ENCODE results near the gene BMP5. TPM values are rescaled to one million over a fixed set of nuclear protein-coding genes. Genes with fewer than 3 reads are reported as not detected.

BMP5 gene
- polyA plus RNA-seq, 1 donor from 2014 or later = 0.14 TPM

- no peak overlapping the region for H3K27ac ChIP-seq (ENCODE audit: low read length)
- no peak overlapping the region for H3K4me2 ChIP-seq (ENCODE audit: low read length)
- H3K9me3 ChIP-seq (ENCODE audit: low read length) = no peaks in the 10 kb centered on the region
- no peaks in the 10 kb centered on the region for H3K9me2 ChIP-seq (ENCODE audit: insufficient read depth, low read length)
- no peaks in the 10 kb centered on the region for H3K27me3 ChIP-seq (ENCODE audit: insufficient read depth, low read depth, low read length)
- H4K20me1 ChIP-seq (ENCODE audit: insufficient read depth) = no peaks in the 10 kb centered on the region
- H3K79me2 ChIP-seq (replicated peaks; ENCODE audit: insufficient read depth, low read length) = no peaks in the 10 kb centered on the region
- no peaks in the 10 kb centered on the region for H3K36me3 ChIP-seq (ENCODE audit: insufficient read depth, low read length)
- no peak overlapping the region for H2AFZ ChIP-seq (ENCODE audit: low read depth, low read length)
- H3K9ac ChIP-seq (ENCODE audit: low read length) = no peak overlapping the region
- TF ChIP-seq EP300 (conservative IDR thresholded peaks at IDR 0.05; ENCODE audit: poor library complexity, severe bottlenecking) (no peak), RAD21 (conservative IDR thresholded peaks at IDR 0.05) (no peak), SMC3 (conservative IDR thresholded peaks at IDR 0.05; ENCODE audit: poor library complexity) (no peak), TAF1 (IDR thresholded peaks at IDR 0.05; ENCODE audit: low read depth) (no peak), MXI1 (conservative IDR thresholded peaks at IDR 0.05; ENCODE audit: poor library complexity, severe bottlenecking) (no peak), CTCF (IDR thresholded peaks at IDR 0.05; ENCODE audit: poor library complexity, severe bottlenecking) (no peak), REST (IDR thresholded peaks at IDR 0.05; ENCODE audit: borderline replicate concordance) (no peak), EZH2 (IDR thresholded peaks at IDR 0.05; ENCODE audit: borderline replicate concordance, insufficient read depth, low read length, poor library complexity, severe bottlenecking) (no peak), POLR2AphosphoS5 (IDR thresholded peaks at IDR 0.05) (no peak)
- no peak overlapping the region for H3K4me3 ChIP-seq (ENCODE audit: low read length)
- no peaks in the 10 kb centered on the region for H3F3A ChIP-seq (ENCODE audit: insufficient read depth, low read length, poor library complexity, severe bottlenecking)
Measured at GRCh38 chr6:55870181-55870813, 5.1 kb downstream of the BMP5 start.

DNA sequence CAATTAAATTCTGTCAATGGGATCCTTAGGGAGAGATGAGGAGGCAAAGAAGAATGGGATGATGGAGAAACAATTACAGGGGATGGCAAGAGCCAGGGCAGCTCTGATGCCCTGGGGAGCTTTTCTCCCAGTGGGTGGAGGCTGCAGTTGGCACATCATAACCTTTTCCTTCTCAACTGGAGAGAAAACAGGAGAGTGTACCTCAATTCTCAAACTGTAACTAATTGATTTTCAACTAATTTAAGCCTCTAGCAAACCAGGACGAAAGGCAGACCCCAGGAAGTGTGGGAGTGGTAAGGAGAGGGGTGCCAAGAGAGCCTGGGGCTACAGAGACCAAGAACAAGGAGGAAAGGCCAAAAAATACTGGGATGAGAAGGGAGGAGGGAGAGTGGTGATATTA lies 5.7 kb downstream of the BMP5 start:
- H3K27ac ChIP-seq (ENCODE audit: low read length) = no peak overlapping the region
- no peaks in the 10 kb centered on the region for H3K79me2 ChIP-seq (replicated peaks; ENCODE audit: insufficient read depth, low read length)
- H2AFZ ChIP-seq (ENCODE audit: low read depth, low read length) = no peak overlapping the region

More for the DNA sequence above, 5.7 kb downstream of the BMP5 start:
- no peaks in the 10 kb centered on the region for H3K9me2 ChIP-seq (ENCODE audit: insufficient read depth, low read length)
- H3K27me3 ChIP-seq (ENCODE audit: insufficient read depth, low read depth, low read length) = no peaks in the 10 kb centered on the region
- no peaks in the 10 kb centered on the region for H4K20me1 ChIP-seq (ENCODE audit: insufficient read depth)
- H3K4me3 ChIP-seq (ENCODE audit: low read length) = no peak overlapping the region
- H3K9ac ChIP-seq (ENCODE audit: low read length) = no peak overlapping the region
- H3K4me2 ChIP-seq (ENCODE audit: low read length) = no peak overlapping the region
- no peaks in the 10 kb centered on the region for H3K36me3 ChIP-seq (ENCODE audit: insufficient read depth, low read length)
- TF ChIP-seq RAD21 (conservative IDR thresholded peaks at IDR 0.05) (no peak), CTCF (IDR thresholded peaks at IDR 0.05; ENCODE audit: poor library complexity, severe bottlenecking) (no peak), REST (IDR thresholded peaks at IDR 0.05; ENCODE audit: borderline replicate concordance) (no peak), EZH2 (IDR thresholded peaks at IDR 0.05; ENCODE audit: borderline replicate concordance, insufficient read depth, low read length, poor library complexity, severe bottlenecking) (no peak), SMC3 (conservative IDR thresholded peaks at IDR 0.05; ENCODE audit: poor library complexity) (no peak), EP300 (conservative IDR thresholded peaks at IDR 0.05; ENCODE audit: poor library complexity, severe bottlenecking) (no peak), MXI1 (conservative IDR thresholded peaks at IDR 0.05; ENCODE audit: poor library complexity, severe bottlenecking) (no peak), TAF1 (IDR thresholded peaks at IDR 0.05; ENCODE audit: low read depth) (no peak), POLR2AphosphoS5 (IDR thresholded peaks at IDR 0.05) (no peak)
- no peaks in the 10 kb centered on the region for H3F3A ChIP-seq (ENCODE audit: insufficient read depth, low read length, poor library complexity, severe bottlenecking)
- H3K9me3 ChIP-seq (ENCODE audit: low read length) = no peaks in the 10 kb centered on the region
